HL-60/S4 (cell line): ENCODE measurements around the gene VWA3A.
"Not testable (repeated sequence)": the region's sequence is repeated elsewhere in the genome, so short reads cannot be mapped to it uniquely, and the experiment has no call there.

Source experiments
- in situ Hi-C: fragments of 300-500 bp; cut with MboI; formaldehyde crosslinking; loops from 2 replicates; pipeline ENCODE4 v1.14.3; 2022; ENCODE audit warnings: low sequenced_read_pairs

Gene VWA3A, protein sequence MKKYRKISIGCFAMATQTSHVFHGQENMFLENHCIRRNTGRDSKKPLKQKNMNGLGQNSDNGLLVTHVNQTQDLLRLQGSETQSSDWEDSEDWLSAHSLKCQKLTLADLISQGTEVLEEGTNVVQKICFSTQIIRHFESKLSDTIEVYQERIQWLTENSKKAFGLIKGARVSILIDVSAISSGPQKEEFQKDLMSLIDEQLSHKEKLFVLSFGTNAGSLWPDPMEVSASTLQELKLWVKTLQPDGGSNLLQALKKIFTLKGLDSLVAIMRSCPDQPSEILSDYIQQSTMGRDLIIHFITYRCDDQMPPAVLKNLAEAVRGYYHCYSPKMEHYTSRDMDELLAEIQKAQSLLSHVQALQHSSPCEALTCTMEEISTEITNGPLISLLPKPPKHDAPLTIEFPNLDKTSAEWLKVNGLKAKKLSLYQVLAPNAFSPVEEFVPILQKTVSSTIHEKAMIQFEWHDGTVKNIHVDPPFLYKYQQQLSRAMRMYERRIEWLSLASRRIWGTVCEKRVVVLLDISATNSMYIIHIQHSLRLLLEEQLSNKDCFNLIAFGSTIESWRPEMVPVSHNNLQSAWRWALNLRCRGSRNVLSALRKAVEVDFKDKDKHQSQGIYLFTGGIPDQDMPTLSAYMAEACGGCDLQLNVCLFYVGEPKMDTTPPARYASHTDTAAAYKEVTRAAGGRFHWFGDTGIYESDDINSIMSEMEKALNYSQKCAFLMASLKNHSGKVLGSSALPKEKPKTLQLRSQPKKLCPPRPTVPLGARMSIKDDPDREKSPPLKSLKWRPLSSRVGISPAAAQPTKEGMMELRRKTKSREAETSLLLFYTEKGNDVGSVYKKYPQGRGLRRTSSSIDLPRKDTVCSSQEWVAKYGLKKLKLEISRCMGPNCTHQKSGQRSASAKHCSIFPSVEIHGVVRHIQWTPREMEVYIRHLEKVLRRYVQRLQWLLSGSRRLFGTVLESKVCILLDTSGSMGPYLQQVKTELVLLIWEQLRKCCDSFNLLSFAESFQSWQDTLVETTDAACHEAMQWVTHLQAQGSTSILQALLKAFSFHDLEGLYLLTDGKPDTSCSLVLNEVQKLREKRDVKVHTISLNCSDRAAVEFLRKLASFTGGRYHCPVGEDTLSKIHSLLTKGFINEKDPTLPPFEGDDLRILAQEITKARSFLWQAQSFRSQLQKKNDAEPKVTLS

GRCh38 chr16:22092143-22092933 lies at the start of gene VWA3A:
Gene VWA3A, plus strand, starts transcription at chr16:22092541. Its CDS starts 97 bp downstream, at chr16:22092638.
- in situ Hi-C loops = no loop called here

- in situ Hi-C loops = not testable (repeated sequence)
Observed at GRCh38 chr16:22043882-22044281, 48.5 kb upstream of the VWA3A start.

- in situ Hi-C loops = not testable (repeated sequence)
Observed at GRCh38 chr16:22045888-22046287, 46.5 kb upstream of the VWA3A start.

DNA sequence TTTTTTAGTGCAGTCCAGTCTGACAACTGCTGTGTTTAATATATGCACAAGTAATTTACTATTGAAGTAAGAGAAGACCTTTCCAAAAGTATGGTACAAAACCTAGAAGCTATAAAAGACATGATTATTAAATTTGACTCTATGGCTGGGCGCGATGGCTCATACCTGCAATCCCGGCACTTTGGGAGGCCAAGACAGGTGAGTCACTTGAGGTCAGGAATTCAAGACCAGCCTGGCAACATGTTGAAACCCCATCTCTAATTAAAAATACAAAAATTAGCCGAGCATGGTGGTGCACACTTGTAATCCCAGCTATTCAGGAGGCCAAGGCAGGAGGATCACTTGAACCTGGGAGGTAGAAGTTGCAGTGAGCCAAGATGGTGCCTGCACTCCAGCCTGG lies 41.4 kb upstream of the VWA3A start:
- in situ Hi-C loops = no loop called here

- in situ Hi-C loops = no loop called here
Observed at GRCh38 chr16:22052980-22053379, 39.4 kb upstream of the VWA3A start.

DNA sequence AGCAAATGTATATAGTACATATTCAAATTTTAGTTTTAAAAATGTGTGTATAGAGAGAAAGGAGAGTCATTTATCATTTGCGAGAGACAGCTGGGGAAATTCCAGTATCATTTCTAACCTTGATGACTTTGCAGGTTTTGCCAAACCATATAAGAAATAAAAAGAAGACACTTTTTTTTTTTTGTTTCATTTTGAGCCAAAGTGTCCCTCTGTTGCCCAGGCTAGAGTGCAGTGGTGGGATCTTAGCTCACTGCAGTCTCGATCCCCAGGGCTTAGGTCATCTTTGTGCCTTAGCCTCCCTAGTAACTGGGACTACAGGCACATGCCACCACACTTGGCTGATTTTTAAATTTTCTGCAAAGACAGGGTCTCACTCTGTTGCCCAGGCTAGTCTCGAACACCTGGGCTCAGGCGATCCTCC lies 38.4 kb upstream of the VWA3A start:
- in situ Hi-C loops = no loop called here

GRCh38 chr16:22054847-22055590 lies 37.3 kb upstream of the VWA3A start:
- in situ Hi-C loops = no loop called here

DNA sequence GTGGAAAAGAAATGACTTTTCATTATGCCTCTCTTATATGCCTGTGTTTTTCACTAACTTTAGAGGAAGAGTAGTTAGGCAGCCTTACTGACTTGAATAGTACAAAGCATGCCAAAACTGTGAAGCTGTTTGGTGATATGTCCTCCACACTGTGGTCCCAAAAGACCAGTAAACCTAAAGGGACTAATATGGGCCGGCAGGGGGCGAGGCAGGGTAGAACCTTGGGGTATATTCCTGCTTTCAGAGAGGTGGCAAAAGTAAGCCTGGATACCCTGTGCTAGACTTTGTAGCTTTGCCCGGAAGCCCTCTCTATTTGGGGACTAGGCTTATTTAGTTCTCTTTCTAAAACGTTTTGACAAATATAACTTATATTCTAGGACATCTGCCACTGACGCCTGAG lies 36.5 kb upstream of the VWA3A start:
- in situ Hi-C loops = no loop called here

DNA sequence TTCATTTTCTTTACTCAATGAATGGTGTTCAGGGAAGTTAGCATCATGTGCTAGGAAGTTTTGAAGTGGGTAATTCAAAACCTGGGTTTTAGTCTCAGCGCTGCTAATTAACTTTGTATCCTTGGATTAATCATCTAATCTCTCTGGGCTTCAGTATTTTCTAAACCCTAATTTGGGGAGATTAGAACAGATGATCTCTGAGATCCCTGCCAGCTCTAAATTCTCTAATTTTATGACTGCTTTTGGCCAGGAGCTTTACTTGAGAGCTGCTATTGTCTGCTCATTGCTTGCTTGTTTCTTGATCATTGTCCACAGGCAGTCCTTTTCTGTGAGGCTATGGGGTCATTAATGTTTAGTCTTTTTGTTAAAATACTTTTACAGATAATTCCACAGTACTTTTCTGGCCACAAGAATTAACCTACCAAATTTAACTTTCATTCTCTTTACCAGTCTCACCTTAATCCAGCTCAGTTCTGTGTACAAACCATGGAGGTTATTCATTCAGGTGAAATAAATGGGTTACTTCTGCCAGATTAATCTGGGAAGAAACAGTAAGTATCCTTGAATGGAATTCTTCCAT lies 28.4 kb upstream of the VWA3A start:
- in situ Hi-C loops = no loop called here

- in situ Hi-C loops = no loop called here
Observed at GRCh38 chr16:22065252-22065651, 27.1 kb upstream of the VWA3A start.

- in situ Hi-C loops = no loop called here
Observed at GRCh38 chr16:22070361-22071330, 21.7 kb upstream of the VWA3A start.

- in situ Hi-C loops = no loop called here
Observed at GRCh38 chr16:22071331-22071910, 20.9 kb upstream of the VWA3A start.

DNA sequence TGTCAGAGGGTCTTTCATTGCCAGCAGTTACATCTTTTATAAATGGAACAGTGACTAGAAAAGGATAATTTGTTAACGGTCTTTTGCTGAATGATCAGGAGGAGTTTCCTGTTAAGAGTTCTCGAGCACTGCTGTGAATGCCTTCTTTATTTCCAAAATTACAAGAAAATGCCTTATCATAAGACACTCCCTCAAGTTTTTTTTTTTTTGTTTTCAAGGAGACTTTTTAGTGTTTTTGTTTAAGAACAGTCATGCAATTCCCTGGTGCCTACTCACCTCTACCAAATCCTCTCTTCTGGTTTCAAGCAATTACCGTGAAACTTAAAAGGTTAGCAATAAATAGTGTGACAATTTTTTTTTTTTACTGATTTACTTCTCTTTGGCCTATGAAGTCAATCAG lies 19.0 kb upstream of the VWA3A start:
- in situ Hi-C loops = no loop called here

DNA sequence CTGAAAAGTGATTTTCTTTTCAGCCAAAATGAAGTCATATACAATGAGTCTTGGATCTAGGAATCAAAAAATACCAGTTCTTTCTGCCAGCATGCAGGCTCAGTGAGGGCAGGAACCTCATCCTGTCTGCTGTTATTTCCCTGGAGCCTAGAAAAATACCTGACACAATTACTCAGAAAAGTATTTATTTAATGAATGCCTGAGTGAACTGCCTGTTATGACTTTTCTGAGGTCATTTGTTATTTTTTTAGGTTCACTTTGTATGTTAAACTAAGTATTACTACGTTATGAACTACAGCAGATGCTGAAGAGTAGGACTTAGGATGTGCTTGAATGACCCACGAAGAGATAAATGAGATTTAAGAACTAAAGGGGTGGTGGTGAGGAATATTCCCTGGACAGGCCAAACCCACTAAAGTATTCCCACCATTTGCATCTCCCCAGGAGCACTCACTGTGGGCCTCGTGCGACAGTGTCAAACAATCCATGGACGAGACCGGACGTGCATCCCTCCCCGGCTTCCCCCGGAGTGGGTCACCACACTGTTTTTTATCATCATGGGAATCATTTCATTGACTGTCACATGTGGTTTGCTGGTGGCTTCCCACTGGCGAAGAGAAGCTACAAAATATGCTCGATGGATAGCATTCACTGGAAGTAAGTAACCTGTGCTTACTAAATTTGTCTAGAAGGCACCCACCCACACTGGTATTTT lies 17.1 kb upstream of the VWA3A start:
- in situ Hi-C loops = no loop called here

GRCh38 chr16:22075776-22076175 lies 16.6 kb upstream of the VWA3A start:
- in situ Hi-C loops = no loop called here

GRCh38 chr16:22077700-22078313 lies 14.5 kb upstream of the VWA3A start:
- in situ Hi-C loops = no loop called here

DNA sequence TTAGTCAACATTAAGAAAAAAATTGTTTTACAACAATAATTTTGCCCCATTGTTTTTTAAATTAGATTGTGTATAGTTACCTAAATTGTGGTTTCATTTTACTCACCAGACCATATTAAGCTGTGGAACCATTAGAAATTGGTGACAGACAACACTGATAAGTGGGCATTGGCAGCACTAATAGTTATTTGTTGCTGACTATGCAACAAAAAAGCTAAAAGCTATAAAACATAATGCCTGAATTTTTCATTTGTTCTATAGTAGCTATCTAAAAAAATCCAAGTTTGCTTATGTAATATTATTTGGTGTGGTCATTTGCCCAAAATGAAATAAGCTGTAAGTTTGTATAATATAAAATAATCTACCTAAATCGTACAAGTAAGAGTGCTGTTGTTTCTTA lies 13.7 kb upstream of the VWA3A start:
- in situ Hi-C loops = no loop called here
